DOHH2 (cell line): ENCODE data around the gene FARP2.

Source experiments
- EZH2phosphoT487 ChIP-seq: fragments of 200-600 bp; sonication (generic); IDR thresholded peaks from 2 replicates; pipeline ENCODE4 v1.6.1; 2017; ENCODE audit warnings: borderline replicate concordance, mild to moderate bottlenecking, antibody characterized with exemption, low read length, moderate library complexity, mixed read lengths
- TF ChIP-seq, protein P1 (sequence below): fragments of 200-600 bp; sonication (generic); IDR thresholded peaks from one replicate; pipeline ENCODE4 v1.5.1; 2014; ENCODE audit warnings: antibody characterized with exemption, mild to moderate bottlenecking, low read depth, low read length; ENCODE audit not compliant: poor library complexity, severe bottlenecking

DNA sequence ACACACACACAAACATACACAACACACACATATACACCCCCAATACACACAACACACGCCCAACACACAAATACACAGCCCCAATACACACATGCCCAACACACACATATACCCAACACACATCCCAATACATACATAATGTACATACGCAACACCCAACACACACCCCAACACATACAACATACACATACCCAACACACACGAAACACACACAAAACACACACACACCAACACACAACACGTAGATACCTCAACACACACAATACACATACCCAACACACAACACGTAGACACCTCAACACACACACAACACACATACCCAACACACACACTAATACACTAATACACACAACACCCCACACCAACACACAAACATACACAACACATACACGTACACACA, 161.2 kb downstream of the FARP2 start:
- TF ChIP-seq, protein P1, sequence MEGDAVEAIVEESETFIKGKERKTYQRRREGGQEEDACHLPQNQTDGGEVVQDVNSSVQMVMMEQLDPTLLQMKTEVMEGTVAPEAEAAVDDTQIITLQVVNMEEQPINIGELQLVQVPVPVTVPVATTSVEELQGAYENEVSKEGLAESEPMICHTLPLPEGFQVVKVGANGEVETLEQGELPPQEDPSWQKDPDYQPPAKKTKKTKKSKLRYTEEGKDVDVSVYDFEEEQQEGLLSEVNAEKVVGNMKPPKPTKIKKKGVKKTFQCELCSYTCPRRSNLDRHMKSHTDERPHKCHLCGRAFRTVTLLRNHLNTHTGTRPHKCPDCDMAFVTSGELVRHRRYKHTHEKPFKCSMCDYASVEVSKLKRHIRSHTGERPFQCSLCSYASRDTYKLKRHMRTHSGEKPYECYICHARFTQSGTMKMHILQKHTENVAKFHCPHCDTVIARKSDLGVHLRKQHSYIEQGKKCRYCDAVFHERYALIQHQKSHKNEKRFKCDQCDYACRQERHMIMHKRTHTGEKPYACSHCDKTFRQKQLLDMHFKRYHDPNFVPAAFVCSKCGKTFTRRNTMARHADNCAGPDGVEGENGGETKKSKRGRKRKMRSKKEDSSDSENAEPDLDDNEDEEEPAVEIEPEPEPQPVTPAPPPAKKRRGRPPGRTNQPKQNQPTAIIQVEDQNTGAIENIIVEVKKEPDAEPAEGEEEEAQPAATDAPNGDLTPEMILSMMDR = no peak
- no peak for TF ChIP-seq EZH2phosphoT487
